HG03565 (cell line): ENCODE measurements around the gene LMCD1.

Experiments
- ATAC-seq: cut with Tn5 transposase; IDR thresholded peaks from one replicate; pipeline ENCODE4 v1.9.1; 2021; ENCODE audit warnings: mild to moderate bottlenecking, moderate library complexity; ENCODE audit not compliant: unreplicated experiment

Gene LMCD1

GRCh38 chr3:8503871-8504610 is 2.4 kb downstream of the LMCD1 start:
- no peak for ATAC-seq

- ATAC-seq, result no peak
These were observed 3.0 kb downstream of the LMCD1 start for GRCh38 chr3:8504611-8504973.

- no peak for ATAC-seq
These were observed 4.0 kb downstream of the LMCD1 start for GRCh38 chr3:8505621-8506020.

- ATAC-seq, result no peak
These were observed 5.0 kb downstream of the LMCD1 start for GRCh38 chr3:8506571-8507061.

GRCh38 chr3:8507496-8507895 is 5.9 kb downstream of the LMCD1 start:
- ATAC-seq, result no peak

GRCh38 chr3:8509961-8510360 is 8.3 kb downstream of the LMCD1 start:
- no peak for ATAC-seq

- no peak for ATAC-seq
These were observed 10.6 kb downstream of the LMCD1 start for GRCh38 chr3:8512234-8512633.

- ATAC-seq, result no peak
These were observed 14.5 kb downstream of the LMCD1 start for GRCh38 chr3:8516047-8516661.

- ATAC-seq, result no peak
These were observed 15.2 kb downstream of the LMCD1 start for GRCh38 chr3:8516783-8517182.

- ATAC-seq, result no peak
These were observed 15.9 kb downstream of the LMCD1 start for GRCh38 chr3:8517487-8517886.

GRCh38 chr3:8518138-8518537 is 16.5 kb downstream of the LMCD1 start:
- ATAC-seq, result no peak

- no peak for ATAC-seq
These were observed 17.5 kb downstream of the LMCD1 start for GRCh38 chr3:8519156-8519555.

- no peak for ATAC-seq
These were observed 18.3 kb downstream of the LMCD1 start for GRCh38 chr3:8519774-8520448.

GRCh38 chr3:8520816-8521403 is 19.3 kb downstream of the LMCD1 start:
- ATAC-seq, result no peak

GRCh38 chr3:8523041-8523440 is 21.4 kb downstream of the LMCD1 start:
- no peak for ATAC-seq

GRCh38 chr3:8524249-8524648 is 22.6 kb downstream of the LMCD1 start:
- no peak for ATAC-seq

GRCh38 chr3:8524656-8525399 is 23.2 kb downstream of the LMCD1 start:
- ATAC-seq, result peak; percentile 89

GRCh38 chr3:8525893-8526292 is 24.3 kb downstream of the LMCD1 start:
- ATAC-seq, result no peak

- ATAC-seq, result no peak
These were observed 27.6 kb downstream of the LMCD1 start for GRCh38 chr3:8529181-8529637.

GRCh38 chr3:8529738-8530525 is 28.3 kb downstream of the LMCD1 start:
- ATAC-seq, result no peak
